ENCODE results near the gene ELFN2. TPM values are rescaled to one million over a fixed set of nuclear protein-coding genes. Genes with fewer than 3 reads are reported as not detected.

ELFN2 gene
- polyA plus RNA-seq, 3 donors, result 0.01 TPM; not detected in 2

GRCh38 chr22:37376643-37377042 is 50.6 kb downstream of the ELFN2 start:
- H3K27ac Mint-ChIP-seq, result no peak overlapping the region
- WGBS (ENCODE audit: insufficient coverage), result 77% methylated on average over 3 of the region's 3 CpGs

GRCh38 chr22:37375801-37376200 is 51.5 kb downstream of the ELFN2 start:
- Histone ChIP-seq H3K9me3 (replicated peaks in 1 of 2; ENCODE audit: control insufficient read depth in 1 of 2, insufficient read depth in 1 of 2, low read length in 2 of 2) (no peaks in the 10 kb centered on the region), H3K79me2 (ENCODE audit: insufficient read depth, low read length) (no peaks in the 10 kb centered on the region), H3K4me1 (ENCODE audit: control insufficient read depth in 1 of 2, insufficient read depth in 2 of 2, low read length in 2 of 2) (peaks cover 0 to 2% of the 10 kb centered on the region in 2 donors), H3K4me3 (replicated peaks in 1 of 3; ENCODE audit: low read depth in 2 of 3, low read length in 3 of 3) (no peak overlapping the region), H3K9ac (ENCODE audit: insufficient read depth, low read length, poor library complexity, severe bottlenecking) (no peak overlapping the region), H3K27ac (ENCODE audit: low read depth in 1 of 2, low read length in 2 of 2) (no peak overlapping the region), H4K20me1 (ENCODE audit: insufficient read depth, low read length) (no peaks in the 10 kb centered on the region), H3K27me3 (ENCODE audit: control insufficient read depth in 2 of 2, insufficient read depth in 2 of 2, low read length in 2 of 2) (peaks cover 0 to 13% of the 10 kb centered on the region in 2 donors), H3K4me2 (replicated peaks; ENCODE audit: extremely low read depth, low read length, poor library complexity, severe bottlenecking) (no peak overlapping the region), H2AFZ (ENCODE audit: insufficient read depth, low read depth, low read length, poor library complexity, severe bottlenecking) (no peak overlapping the region), H3K36me3 (replicated peaks in 1 of 2; ENCODE audit: control insufficient read depth in 1 of 2, insufficient read depth in 2 of 2, low read length in 2 of 2) (no peaks in the 10 kb centered on the region)
- Mint-ChIP-seq H3K36me3 (no peaks in the 10 kb centered on the region), H3K4me1 (no peaks in the 10 kb centered on the region), H3K27me3 (ENCODE audit: low read depth in 3 of 3) (peaks cover 4 to 44% (median 23%) of the 10 kb centered on the region in 3 donors), H3K27ac (no peak overlapping the region), H3K4me3 (no peak overlapping the region), H3K9me3 (peaks cover 0 to 2% (median 0%) of the 10 kb centered on the region in 7 donors)
- no peak for DNase-seq
- WGBS (ENCODE audit: insufficient coverage), result no CpG with 5 or more reads among the region's 8 CpGs
- intact Hi-C loops (cut with micrococcal nuclease), result no loop called here
- TF ChIP-seq CTCF (IDR thresholded peaks at IDR 0.05), result no peak

More at GRCh38 chr22:37376643-37377042, 50.6 kb downstream of the ELFN2 start:
- no peak overlapping the region for H2AFZ ChIP-seq (ENCODE audit: insufficient read depth, low read depth, low read length, poor library complexity, severe bottlenecking)
- H3K27ac ChIP-seq (ENCODE audit: low read depth in 1 of 2, low read length in 2 of 2), result no peak overlapping the region
- intact Hi-C loops (cut with micrococcal nuclease), result no loop called here
- peaks cover 0 to 17% of the 10 kb centered on the region in 2 donors for H3K27me3 ChIP-seq (ENCODE audit: control insufficient read depth in 2 of 2, insufficient read depth in 2 of 2, low read length in 2 of 2)
- Mint-ChIP-seq H3K4me1 (no peaks in the 10 kb centered on the region), H3K27me3 (ENCODE audit: low read depth in 3 of 3) (peaks cover 6 to 44% (median 25%) of the 10 kb centered on the region in 3 donors), H3K4me3 (no peak overlapping the region), H3K9me3 (peaks cover 0 to 2% (median 0%) of the 10 kb centered on the region in 7 donors), H3K36me3 (no peaks in the 10 kb centered on the region)
- no peak for TF ChIP-seq CTCF (IDR thresholded peaks at IDR 0.05)
- no peaks in the 10 kb centered on the region for H3K36me3 ChIP-seq (replicated peaks in 1 of 2; ENCODE audit: control insufficient read depth in 1 of 2, insufficient read depth in 2 of 2, low read length in 2 of 2)
- no peaks in the 10 kb centered on the region for H3K9me3 ChIP-seq (replicated peaks in 1 of 2; ENCODE audit: control insufficient read depth in 1 of 2, insufficient read depth in 1 of 2, low read length in 2 of 2)
- no peaks in the 10 kb centered on the region for H3K79me2 ChIP-seq (ENCODE audit: insufficient read depth, low read length)
- H3K4me3 ChIP-seq (replicated peaks in 1 of 3; ENCODE audit: low read depth in 2 of 3, low read length in 3 of 3), result no peak overlapping the region
- no peak overlapping the region for H3K9ac ChIP-seq (ENCODE audit: insufficient read depth, low read length, poor library complexity, severe bottlenecking)
- no peaks in the 10 kb centered on the region for H4K20me1 ChIP-seq (ENCODE audit: insufficient read depth, low read length)
- DNase-seq, result no peak
- H3K4me2 ChIP-seq (replicated peaks; ENCODE audit: extremely low read depth, low read length, poor library complexity, severe bottlenecking), result no peak overlapping the region
- no peaks in the 10 kb centered on the region for H3K4me1 ChIP-seq (ENCODE audit: control insufficient read depth in 1 of 2, insufficient read depth in 2 of 2, low read length in 2 of 2)
